ENCODE results near the gene SERPINA4.

DNA sequence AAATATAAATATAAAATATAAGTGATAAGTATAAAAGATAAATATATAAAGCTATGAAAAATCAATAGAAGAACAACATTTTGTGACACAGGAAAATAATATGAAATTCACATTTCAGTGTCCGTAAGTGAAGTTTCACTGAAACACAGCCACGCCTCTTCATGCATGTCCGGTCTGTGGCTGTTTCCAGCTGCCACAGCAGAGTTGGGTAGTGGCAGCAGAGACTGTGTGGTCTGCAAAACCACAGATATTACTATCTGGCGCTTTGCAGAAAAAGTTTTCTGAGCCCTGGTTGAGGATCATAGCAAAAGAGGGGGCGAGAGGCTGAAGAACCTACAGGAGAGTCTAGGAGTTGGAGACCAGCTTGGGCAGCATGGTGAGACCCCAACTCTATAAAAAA is 780 bp downstream of the SERPINA4 start:
- TF ChIP-seq EZH2 (IDR thresholded peaks at IDR 0.05; ENCODE audit: low read depth): no peak
- TF ChIP-seq, protein P1, sequence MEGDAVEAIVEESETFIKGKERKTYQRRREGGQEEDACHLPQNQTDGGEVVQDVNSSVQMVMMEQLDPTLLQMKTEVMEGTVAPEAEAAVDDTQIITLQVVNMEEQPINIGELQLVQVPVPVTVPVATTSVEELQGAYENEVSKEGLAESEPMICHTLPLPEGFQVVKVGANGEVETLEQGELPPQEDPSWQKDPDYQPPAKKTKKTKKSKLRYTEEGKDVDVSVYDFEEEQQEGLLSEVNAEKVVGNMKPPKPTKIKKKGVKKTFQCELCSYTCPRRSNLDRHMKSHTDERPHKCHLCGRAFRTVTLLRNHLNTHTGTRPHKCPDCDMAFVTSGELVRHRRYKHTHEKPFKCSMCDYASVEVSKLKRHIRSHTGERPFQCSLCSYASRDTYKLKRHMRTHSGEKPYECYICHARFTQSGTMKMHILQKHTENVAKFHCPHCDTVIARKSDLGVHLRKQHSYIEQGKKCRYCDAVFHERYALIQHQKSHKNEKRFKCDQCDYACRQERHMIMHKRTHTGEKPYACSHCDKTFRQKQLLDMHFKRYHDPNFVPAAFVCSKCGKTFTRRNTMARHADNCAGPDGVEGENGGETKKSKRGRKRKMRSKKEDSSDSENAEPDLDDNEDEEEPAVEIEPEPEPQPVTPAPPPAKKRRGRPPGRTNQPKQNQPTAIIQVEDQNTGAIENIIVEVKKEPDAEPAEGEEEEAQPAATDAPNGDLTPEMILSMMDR (conservative IDR thresholded peaks at IDR 0.05): no peak

Measured in PC-9 (cell line).